GM12892 (cell line): Measurements from ENCODE around the gene VPS13D.

Experiments
- POLR2A ChIP-seq: IDR thresholded peaks from 2 replicates; pipeline ENCODE4 v1.6.1; 2011; ENCODE audit warnings: low read depth, low read length, control low read depth
- POLR2AphosphoS5 ChIP-seq: IDR thresholded peaks from 2 replicates; pipeline ENCODE4 v1.6.1; 2011; ENCODE audit warnings: low read depth, low read length, control low read depth
- TAF1 ChIP-seq: IDR thresholded peaks from 2 replicates; pipeline ENCODE4 v1.6.1; 2011; ENCODE audit warnings: low read depth, mild to moderate bottlenecking, control low read depth, low read length, borderline replicate concordance

DNA sequence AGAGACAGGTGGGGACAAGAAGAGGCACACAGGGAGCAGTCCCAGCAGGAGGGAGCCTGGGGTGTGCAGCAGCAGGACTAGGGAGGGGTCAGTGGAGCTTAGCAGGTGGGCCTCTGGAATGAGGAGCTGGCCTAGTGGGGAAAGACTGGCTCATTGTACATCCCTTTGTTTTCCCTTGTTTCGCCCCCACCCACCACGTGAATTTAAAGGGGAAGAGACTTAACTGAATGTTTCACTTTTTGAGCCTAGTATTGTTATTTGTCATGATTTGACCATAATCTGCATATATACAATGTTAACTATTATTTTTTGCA lies 206.5 kb downstream of the VPS13D start:
- TF ChIP-seq POLR2AphosphoS5 (no peak), POLR2A (no peak), TAF1 (no peak)
